ENCODE measurements around the gene TMEM220.

- no peak for TF ChIP-seq POLR2A (IDR thresholded peaks at IDR 0.05)
- no peak for TF ChIP-seq CTCF (IDR thresholded peaks at IDR 0.05)
- TF ChIP-seq POLR2AphosphoS5 (IDR thresholded peaks at IDR 0.05): no peak
Observed at GRCh38 chr17:10698096-10698818, 31.6 kb downstream of the TMEM220 start.
